GM19351 (cell line): ENCODE data around the gene LAPTM4A.
"Not testable (repeated sequence)": the region's sequence is repeated elsewhere in the genome, so short reads cannot be mapped to it uniquely, and the experiment has no call there.

Experiments used
- ATAC-seq: cut with Tn5 transposase; IDR thresholded peaks from one replicate; pipeline ENCODE4 v1.9.1; 2021; ENCODE audit warnings: mild to moderate bottlenecking, moderate library complexity; ENCODE audit not compliant: unreplicated experiment

The LAPTM4A gene

GRCh38 chr2:20051532-20052228, at the start of gene LAPTM4A:
Gene LAPTM4A (minus strand): TSS chr2:20051628. CDS start chr2:20051520, 108 bp downstream.
- peak; percentile 92 for ATAC-seq

GRCh38 chr2:20100711-20101110, 49.3 kb upstream of the LAPTM4A start:
- ATAC-seq: no peak

DNA sequence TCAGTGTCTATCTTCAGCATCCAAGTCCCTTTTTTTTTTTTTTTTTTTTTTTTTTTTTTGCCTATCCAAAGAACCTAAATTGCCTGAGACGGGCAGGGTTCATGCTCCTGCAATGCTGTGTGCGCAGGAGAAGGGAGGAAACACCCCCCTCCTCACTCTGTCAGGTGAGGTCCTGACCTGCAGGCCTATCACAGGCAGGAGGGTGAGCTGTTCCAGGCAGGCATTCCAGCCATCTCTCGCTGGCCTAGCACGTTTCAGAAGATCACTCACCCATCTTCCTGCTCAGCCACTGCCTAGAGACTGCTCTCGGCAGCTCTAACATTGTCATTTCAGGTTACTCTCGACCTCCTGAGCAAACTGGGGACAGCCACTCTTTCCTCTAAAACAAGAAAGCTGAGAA, 48.4 kb upstream of the LAPTM4A start:
- no peak for ATAC-seq

DNA sequence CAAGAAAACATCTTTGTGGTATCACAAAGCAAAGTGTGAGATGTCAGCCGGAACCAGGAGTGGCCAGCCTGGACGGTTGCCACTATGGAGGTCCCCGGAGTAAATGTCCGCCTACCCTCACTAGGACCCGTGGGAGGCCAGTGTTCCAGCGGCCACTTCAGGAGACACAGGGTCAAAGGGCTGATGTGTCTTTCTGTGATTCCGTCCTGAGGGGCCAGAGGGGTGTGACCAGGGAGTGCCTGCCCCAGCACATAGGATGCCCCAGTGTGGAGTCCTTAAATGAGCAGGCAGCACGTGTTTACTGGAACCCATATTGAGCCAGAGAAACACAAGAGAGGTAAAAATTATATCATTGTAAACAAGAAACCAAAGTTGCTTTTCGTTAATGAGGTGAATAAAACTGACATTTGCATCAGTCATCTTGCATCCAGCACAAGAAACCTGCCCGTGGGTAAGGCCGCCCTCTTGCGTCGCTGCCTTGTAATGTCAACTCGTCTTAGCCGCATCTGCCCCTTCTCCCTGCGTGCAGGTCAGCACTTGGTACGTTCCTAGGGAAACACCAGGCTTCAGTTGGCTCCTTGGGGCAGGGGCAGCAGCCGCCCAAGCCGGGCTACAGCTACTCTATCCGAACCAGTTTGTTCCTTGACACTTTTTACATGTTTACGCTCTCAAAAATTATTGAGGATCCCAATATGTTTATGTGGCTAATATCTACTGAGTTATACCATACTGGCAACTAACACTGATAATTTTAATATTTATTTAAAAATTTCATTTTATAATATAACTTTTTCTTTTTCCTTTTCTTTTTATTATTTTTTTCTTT, 46.7 kb upstream of the LAPTM4A start:
- peak; percentile 98 for ATAC-seq

- ATAC-seq: no peak
These were observed 44.0 kb upstream of the LAPTM4A start for GRCh38 chr2:20095469-20095868.

GRCh38 chr2:20094955-20095354, 43.5 kb upstream of the LAPTM4A start:
- ATAC-seq: no peak

GRCh38 chr2:20094142-20094755, 42.8 kb upstream of the LAPTM4A start:
- ATAC-seq: no peak

GRCh38 chr2:20093263-20094141, 42.1 kb upstream of the LAPTM4A start:
- ATAC-seq: no peak

DNA sequence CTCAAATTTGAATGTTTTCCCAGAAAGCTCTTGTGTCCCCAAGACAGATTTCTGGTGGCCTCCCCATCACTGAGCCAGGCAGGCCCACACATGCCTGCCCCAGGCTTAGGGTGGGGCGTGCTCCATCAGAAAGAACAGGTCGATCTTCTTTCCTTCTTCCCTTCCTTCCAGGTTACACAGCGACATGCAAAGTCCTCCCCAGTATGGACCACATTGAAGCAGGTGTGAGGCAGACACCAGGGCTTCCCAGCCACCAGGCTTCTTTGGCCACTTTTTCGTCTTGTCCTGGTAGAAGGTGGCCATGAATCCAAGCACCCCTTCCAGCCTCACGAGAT, 41.4 kb upstream of the LAPTM4A start:
- no peak for ATAC-seq

- no peak for ATAC-seq
These were observed 40.9 kb upstream of the LAPTM4A start for GRCh38 chr2:20092226-20092900.

DNA sequence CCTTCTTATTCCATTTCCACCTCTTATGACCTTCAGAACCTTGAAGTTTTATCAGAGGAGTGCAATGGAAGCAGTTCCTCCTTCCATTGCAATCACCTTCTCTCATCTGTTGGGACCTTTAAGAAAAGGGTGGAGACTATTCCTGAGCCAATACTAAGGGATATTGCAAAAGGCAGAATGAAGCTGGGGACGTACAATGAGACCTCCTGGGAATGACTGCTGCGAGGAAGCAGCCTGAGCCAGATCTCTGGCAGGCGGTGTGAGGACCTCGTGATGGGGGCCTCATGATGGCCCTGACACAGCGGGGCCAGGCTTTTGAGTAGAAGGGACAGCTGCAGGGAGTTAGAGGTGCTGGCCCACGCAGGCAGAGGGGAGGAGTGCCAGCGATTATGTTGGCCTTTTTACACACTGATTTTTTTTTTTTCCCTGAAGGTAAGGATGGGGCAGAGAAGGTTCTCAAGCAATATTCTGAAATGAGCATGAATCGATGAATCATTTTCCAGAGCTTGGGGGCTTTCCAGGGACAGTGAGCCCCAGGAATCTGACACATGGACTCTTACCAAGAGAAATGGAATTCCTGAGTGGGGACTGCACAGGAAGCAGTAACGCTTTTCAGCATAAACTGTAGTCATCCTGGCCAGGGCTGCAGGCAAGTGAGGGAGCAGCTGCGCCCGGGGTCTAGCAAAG, 40.0 kb upstream of the LAPTM4A start:
- no peak for ATAC-seq

GRCh38 chr2:20089715-20090464, 38.5 kb upstream of the LAPTM4A start:
- ATAC-seq: no peak

DNA sequence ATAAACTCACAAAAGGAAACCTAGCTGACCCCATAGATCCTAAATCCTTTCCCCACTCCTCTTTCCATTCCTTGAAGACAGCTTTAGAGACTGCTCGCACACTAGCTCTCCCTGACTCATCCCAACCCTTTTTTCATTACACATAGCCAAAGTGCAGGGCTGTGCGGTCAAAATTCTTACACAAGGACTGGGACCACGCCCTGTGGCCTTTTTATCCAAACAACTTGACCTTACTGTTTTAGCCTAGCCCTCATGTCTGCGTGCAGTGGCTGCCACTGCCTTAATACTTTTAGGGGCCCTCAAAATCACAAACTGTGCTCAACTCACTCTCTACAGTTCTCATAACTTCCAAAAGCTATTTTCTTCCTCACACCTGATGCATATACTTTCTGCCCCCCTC, 34.5 kb upstream of the LAPTM4A start:
- ATAC-seq: not testable (repeated sequence)

- not testable (repeated sequence) for ATAC-seq
These were observed 31.4 kb upstream of the LAPTM4A start for GRCh38 chr2:20082812-20083211.

- no peak for ATAC-seq
These were observed 30.4 kb upstream of the LAPTM4A start for GRCh38 chr2:20081841-20082240.

- ATAC-seq: no peak
These were observed 29.5 kb upstream of the LAPTM4A start for GRCh38 chr2:20080839-20081415.

GRCh38 chr2:20080428-20080827, 29.0 kb upstream of the LAPTM4A start:
- ATAC-seq: no peak

DNA sequence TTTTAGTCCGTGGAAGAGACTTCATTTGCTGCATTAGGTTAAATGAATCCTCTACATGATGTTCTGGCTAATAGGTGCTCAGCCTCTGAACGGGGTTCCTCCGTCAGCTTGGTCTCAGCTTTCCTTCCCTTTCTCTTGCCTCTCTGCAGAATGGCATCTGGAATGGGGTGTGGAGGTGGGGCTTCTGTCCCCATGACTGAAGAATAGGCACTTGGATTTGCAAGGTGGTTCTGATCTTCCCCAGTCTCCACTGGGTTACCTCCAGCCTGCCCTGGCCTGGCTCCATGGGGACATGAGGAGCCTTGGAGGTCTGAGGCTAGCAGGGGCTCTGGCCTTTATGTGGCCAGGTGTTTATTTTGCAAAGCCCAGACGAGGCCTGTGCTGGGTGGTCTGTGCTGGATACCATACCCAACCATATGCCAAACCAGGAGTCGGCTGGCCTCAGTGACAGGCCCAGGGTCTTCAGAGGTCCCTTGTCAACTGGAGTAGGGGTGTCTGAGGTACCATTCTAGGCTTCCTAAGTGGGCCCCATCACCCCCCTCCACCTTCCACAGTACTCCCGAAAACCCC, 28.2 kb upstream of the LAPTM4A start:
- ATAC-seq: no peak
